OCI-LY1 (cell line): ENCODE data around the gene CEMIP.

Source experiments
- CTCF ChIP-seq: fragments of 200-600 bp; sonication (generic), shearing (Covaris generic); IDR thresholded peaks from 2 replicates; pipeline ENCODE4 v1.5.1; 2017; ENCODE audit warnings: mild to moderate bottlenecking, antibody characterized with exemption, low read length, moderate library complexity, mixed read lengths
- EZH2 ChIP-seq: fragments of 200-600 bp; sonication (generic), shearing (Covaris generic); IDR thresholded peaks from 2 replicates; pipeline ENCODE4 v1.8.0; 2017; ENCODE audit warnings: borderline replicate concordance, mixed run types, mild to moderate bottlenecking, antibody characterized with exemption, low read length, moderate library complexity, mixed read lengths

GRCh38 chr15:80977627-80978036, 198.5 kb downstream of the CEMIP start:
- TF ChIP-seq CTCF (peak; percentile 89), EZH2 (no peak)
